Stimulated activated CD8-positive, alpha-beta memory T cell treated with anti-CD3 and anti-CD28 coated beads, Interleukin-4, amount 100 ng/mL, for 1 hour (primary cell): ENCODE results near the gene RNF2.
"Not testable (repeated sequence)": the region's sequence is repeated elsewhere in the genome, so short reads cannot be mapped to it uniquely, and the experiment has no call there.

Experiments
- DNase-seq, 2 donors: peaks; one replicate each; pipeline ENCODE4 v3.0.0-alpha.2; 2020; ENCODE audit warnings: low read depth in 2 of 2, low spot score in 1 of 2

RNF2 gene

DNA sequence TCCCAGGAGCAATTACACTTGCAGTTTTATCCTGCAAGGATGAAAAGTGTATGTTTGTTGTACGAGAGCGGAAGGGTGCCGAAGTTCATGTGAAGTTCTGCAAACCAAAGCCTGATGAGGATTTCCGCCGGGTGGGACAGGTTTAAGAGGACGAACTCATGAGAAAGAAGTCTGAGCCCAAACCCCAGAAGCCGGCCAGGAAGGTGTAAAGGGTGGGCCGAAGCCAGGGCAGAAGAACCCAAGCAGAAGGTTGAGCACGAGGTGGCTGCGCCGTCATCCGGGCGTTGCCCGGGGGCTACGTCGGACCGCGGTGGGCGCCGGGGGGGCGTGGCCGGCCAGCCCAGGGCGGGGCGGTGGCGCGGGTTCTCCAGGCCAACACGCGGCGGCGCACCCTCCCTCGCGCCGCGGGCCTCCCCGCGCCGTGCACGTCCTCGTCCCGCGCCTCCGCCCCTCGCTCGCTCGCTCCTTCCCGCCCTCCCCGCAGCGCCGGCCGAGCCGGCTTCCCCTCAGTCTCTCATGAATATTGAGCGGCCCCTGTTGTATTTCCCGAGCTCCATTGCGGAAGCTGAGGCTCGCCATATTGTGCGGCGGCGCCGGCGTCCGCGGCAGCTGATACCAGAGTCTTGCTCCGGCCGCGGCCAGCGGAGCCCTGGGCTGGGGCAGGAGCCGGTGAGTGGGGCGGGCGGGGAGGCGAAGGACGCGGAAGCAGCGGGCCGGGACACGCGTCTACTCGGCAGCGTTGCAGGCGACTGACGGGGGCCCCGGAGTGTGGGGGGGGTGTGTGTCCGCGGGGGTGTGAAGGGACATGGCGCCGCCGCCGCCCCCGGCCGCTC is at the start of gene RNF2:
RNF2 (plus strand) TSS at position 578 of the 833 bp plus-strand sequence. CDS start 41,996 bp downstream, outside the sequence.
- peak; percentile 44 to 56 for DNase-seq

- DNase-seq, result not testable (repeated sequence)
These were observed 45.4 kb upstream of the RNF2 start for GRCh38 chr1:184999974-185000373.

DNA sequence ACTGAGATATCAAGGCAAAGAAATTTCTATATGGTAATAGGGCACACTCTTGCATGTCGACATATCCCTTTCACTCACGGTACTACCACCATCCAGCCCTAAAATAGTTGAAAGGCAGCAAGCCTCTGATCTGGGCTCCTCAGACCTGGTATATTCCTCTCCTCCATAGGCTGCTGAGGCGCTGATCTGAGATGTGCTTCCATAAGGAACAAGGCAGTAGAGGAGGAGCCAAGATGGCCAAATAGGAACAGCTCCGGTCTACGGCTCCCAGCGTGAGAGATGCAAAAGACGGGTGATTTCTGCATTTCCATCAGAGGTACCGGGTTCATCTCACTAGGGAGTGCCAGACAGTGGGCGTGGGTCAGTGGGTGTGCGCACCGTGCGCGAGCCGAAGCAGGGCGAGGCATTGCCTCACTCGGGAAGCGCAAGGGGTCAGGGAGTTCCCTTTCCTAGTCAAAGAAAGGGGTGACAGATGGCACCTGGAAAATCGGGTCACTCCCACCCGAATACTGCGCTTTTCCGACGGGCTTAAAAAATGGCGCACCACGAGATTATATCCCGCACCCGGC is 44.0 kb upstream of the RNF2 start:
- not testable (repeated sequence) for DNase-seq

DNA sequence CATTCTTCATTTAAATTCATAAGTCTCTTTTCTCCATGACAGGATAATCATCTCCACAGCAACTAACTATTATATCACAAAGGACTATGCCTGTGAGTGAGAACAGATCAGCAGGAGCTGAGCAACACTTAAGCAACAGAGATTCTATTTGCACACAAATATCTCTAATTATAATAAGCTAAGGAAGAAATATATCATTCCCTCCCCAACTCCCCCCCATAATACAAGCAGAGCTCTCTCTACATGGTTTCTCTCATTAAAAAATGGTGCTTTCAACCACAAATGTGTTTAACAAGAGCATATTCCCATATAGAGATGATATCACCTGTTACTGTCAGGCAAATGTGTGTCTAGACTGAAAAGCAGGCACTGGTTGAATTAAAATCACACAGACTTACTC is 36.5 kb upstream of the RNF2 start:
- no peak for DNase-seq

DNA sequence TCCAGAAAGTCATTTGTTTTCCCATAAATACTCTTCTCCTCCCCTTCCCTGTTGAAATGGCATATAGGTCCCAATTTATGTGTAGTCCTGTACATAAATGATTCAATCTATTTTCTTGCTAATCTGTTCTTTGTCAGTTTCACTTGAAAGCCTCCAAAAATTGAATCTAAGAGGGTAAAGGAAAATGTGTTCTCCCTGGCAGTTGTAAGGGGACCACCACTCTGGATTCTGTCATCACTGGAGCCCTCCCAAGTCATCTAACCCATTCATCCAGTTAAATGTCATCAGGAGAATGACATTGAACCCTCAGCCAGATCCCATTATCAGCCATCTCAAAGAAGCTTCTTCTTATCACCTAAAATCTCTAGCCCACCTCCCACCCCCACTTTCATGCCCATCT is 35.0 kb upstream of the RNF2 start:
- DNase-seq, result no peak

DNA sequence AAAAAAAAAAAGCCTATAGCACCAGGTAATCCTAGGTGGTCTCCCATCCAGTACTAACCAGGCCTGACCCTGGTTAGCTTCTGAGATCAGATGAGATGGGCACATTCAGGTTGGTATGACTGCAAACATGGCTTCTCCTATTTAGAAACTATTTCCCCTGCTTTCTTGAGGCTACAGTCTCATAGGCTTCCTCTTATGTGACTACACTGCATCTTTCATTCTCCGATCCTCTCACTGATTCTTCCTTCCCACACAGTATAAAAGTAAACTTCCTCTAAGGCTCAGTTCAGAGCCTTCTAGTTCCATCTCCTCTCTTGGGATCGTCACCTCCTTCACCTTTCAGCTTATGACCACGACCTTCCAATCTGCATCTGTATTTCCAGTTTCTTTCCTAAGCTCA is 30.4 kb upstream of the RNF2 start:
- no peak for DNase-seq

- no peak for DNase-seq
These were observed 29.7 kb upstream of the RNF2 start for GRCh38 chr1:185015631-185016030.

DNA sequence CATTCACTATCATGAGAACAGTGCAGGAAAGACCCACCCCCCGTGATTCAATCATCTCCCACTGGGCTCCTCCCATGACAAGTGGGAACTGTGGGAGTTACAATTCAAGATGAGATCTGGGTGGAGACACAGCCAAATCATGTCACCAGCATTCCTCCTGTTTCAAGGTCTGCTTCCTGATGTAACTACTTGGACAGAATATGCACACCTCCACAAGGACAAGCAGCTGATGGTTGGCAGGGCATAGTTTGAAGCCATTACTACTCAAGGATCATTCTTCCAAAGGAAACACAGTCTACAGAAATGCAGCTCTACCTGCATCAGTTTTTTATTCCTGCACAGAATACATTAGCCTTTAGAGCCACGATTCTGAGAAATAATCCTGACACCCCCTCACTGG is 28.5 kb upstream of the RNF2 start:
- DNase-seq, result no peak

DNA sequence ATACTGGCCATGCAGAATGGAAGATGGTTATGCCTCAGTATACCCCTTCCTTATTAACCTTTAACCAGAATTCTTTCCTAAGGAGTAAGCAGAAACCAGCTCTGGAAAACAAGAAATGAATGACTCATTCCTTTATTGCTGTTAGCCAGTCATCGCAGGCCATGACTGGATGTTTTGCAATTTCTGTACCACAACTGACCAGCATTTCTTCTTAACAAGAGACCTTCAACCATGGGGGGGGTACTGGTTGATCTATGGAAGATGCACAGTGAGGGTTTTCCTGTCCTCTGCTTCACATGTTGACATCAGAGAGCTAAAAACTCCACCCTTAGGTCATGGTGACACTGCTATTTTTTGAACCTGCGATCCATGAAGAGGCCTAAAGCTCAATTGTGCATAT is 28.0 kb upstream of the RNF2 start:
- DNase-seq, result no peak

- DNase-seq, result no peak
These were observed 27.4 kb upstream of the RNF2 start for GRCh38 chr1:185017966-185018365.

DNA sequence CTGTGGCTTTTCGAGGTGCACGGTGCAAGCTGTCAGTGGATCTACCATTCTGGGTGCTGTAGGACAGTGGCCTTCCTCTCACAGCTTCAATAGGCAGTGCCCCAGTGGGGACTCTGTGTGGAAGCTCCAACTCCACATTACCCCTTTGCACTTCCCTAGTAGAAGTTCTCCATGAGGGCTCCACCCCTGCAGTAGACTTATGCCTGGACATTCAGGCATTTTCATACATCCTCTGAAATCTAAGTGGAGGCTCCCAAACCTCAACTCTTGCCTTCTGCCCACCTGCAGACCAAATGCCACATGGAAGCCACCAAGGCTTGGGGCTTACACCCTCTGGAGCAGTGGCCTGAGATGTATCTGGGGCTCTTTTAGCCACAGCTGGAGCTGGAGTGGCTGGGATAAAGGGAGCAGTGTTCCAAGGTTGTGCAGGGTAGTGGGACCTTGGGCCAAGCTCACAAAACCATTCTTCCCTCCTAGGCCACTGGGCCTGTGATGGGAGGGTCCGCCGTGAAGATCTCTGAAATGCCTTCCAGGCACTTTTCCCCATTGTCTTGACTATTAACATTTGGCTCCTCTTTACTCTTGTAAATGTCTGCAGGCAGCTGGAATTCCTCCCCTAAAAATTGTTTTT is 18.0 kb upstream of the RNF2 start:
- no peak for DNase-seq

DNA sequence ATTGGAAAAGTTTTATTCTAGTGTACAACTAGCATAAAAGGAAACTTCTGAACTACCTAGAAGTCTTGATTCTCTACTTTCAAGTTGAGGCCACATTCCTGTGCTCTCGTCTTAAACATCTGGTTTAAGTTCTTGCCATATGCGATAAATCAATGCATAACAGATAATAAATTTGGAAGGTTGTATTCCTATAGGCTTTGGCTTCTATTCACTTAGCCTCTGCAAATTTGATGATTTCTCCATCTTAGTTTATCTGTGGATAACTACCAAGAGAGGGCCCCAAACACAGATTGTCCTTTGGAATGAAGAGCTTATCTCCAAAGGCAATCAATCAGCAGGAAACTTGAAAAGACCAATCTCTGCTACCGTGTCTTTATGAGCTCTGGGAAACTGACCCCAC is 11.7 kb upstream of the RNF2 start:
- no peak for DNase-seq

GRCh38 chr1:185035258-185035657 is 10.1 kb upstream of the RNF2 start:
- no peak for DNase-seq

DNA sequence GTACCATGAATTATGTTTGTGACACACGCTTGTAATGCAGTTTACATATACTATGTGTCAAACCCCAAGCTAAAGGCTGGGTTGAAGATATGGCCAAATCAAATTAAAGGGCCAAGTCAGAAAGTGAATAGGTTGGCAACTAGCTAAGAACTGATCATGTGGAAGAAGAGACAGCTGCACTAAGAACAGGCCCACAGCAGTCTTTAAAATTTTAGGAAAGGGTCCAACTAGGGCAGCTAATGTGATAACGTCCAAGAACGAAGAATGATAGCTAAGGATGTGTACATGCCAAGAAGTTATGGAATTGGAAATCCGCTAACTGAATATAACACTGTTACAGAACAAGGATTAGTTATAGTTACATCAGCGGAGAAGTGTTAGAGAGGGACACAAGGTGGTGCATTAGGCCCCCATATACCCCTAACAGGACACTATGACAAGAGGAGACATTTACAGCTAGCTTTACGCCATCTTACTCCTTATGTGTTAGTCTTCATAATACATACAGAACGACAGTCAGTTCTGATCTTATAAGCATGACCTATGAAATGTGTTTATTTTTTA is 6.5 kb upstream of the RNF2 start:
- DNase-seq, result no peak

DNA sequence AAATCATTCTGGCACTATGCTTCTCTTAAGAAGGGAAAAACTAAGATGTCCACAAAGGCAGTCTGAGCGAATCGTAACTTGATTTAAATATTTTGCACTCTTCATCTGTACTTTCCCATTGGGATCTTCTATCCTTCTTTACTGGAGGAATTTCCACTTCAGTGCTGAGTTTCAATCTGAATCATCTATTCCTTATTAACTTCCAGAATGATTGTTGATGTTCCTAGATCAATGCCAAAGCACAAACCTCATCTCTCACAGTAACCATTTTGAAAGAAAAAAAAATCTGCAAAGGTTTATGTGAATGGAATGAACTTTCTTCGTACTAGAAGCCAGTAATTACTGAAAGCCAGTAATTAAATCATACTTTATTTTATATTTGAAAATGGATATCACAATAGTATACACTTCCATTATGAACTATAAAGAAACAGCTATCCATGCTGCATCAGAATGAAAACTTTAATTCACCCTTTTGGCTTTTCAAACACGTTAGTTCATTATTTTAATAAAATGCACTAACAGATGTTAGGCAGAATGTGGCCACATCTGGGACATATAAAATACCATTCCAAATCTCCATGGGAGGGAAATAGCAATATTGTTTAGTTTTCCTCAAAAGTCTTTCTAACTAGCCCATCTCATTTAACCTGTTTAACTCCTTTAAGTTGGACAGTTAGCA is 5.5 kb upstream of the RNF2 start:
- DNase-seq, result no peak

GRCh38 chr1:185040408-185040735 is 5.0 kb upstream of the RNF2 start:
- no peak for DNase-seq

DNA sequence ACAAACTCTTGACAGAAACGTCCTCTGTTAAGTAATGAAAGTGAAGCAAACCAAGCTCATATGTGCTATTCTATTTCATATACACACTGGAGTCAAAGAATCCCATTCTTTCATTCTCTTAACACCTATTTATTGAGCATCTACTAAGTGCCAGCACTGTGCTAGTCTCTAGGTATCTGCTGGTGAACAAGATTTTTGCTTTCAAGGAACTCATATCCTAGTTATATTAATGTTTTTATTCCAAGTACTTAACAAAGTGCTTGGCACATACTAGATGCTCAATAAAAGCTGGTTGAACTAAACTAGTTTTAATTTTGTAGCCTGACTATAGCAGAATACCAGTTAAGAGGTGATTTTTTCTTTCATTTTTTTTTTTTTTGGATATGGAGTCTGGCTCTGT is 3.6 kb upstream of the RNF2 start:
- no peak for DNase-seq

DNA sequence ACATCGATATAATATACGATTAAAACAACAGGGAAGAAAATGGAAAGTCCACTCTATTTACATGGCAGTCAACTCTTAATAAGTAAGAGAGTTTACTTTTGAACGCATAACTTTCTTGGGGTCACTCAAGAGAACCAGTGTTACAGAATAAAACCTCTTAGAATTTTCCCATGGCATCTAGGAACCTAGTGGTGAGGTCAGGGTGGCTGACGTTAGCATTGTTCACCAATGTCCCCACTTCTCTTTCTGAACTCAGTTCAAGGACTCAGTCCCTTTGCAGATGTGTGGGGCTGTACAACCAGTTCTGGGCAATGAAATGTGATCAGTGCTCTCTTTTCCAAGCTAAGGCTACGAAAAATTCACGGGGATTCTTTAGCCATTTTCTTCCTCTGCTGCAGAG is 2.6 kb upstream of the RNF2 start:
- no peak for DNase-seq

GRCh38 chr1:185044387-185044786 is 971 bp upstream of the RNF2 start:
- DNase-seq, result no peak

DNA sequence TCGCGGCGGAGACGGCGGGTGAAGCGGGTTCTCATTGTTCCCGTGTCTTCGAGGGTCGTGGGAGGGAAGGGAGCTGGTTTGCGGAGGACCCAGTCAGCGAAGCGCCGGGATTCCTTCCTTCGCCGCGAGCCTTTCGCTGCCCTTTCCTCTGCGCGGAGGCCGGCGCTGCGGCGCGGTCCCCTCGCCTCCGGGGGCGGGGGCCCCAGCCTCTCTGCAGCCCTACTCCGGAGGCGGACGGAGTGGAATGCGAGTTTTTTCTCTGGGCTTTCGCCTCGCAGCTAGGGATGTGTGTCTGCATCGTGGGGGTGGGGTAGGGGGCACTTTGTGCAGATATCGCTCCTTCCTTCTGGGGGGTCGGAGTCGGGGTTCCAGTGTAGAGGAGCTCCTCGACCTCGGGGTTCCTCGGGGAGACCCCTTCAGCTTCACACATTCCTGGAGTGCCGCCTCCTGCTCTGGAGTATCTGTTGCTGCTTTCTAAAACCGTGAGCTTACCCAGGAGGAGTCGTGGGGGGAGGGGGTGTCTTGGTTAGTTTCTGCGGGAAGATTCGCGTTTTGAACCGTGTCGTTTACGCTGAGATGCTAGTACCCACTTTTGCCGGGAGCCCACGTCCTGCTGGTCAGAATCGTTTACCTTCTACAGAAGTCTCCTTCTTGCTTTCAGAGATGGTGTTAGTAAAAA is 595 bp downstream of the RNF2 start:
- DNase-seq, result peak in 1 of 2 donors; percentile 1

GRCh38 chr1:185046668-185047067 is 1.3 kb downstream of the RNF2 start:
- no peak for DNase-seq
